Measurements from ENCODE around the gene RPS5. TPM values are rescaled to one million over a fixed set of nuclear protein-coding genes. Genes with fewer than 3 reads are reported as not detected.
"Not testable (repeated sequence)": the region's sequence is repeated elsewhere in the genome, so short reads cannot be mapped to it uniquely, and the experiment has no call there.

RPS5 gene
- total RNA-seq, 1 donor from 2014 or later: 3,737 TPM

DNA sequence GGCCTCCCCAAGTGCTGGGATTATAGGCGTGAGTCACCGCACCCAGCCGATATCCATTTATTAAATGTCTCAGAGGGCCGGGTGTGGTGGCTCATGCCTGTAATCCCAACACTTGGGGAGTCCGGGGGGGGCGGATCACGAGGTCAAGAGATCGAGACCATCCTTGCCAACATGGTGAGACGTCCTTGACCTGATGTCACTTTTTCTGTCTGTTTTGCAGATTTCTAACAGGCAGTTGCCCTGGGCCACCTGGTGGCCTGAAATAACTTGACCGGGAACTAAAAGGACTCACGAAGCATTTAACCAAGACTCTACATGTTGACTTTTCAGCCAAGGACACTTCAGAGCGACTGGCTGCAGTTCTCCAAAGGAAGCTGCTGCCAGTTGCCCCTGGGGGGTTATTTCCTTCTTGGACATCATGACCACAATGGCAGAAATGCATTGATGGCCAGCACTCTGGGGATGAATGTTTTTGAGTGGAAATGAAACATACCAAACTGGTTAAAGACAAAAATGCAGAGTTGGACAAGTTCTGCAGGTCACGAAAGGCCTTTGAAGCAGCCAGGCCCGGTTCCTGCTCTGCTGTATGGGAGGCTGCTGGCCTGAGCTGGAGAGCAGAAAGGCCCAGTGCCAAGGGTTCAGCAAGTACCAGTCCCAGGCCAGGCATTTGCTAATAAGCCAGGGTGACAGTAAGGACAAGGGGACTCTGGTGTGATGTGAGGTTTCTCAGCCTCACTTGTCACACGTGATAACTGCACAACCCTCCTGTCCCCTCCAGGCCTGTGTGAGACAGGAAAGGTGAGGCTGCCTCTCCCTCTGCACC lies 14.5 kb upstream of the RPS5 start:
- Histone ChIP-seq H3K9ac (ENCODE audit: low read depth in 1 of 3, low read length in 3 of 3) (no peak overlapping the region), H3K9me3 (ENCODE audit: control insufficient read depth in 3 of 3, low read length in 3 of 3) (no peaks in the 10 kb centered on the region), H3K4me3 (ENCODE audit: low read length in 3 of 3) (no peak overlapping the region), H3K36me3 (ENCODE audit: control insufficient read depth in 3 of 3, insufficient read depth in 3 of 3, low read length in 3 of 3) (peaks cover 0 to 2% (median 0%) of the 10 kb centered on the region in 3 donors), H3K27me3 (ENCODE audit: control insufficient read depth in 3 of 3, insufficient read depth in 3 of 3, low read length in 3 of 3) (peaks cover 0 to 4% (median 0%) of the 10 kb centered on the region in 3 donors), H3K4me1 (ENCODE audit: control insufficient read depth in 3 of 3, insufficient read depth in 3 of 3, low read length in 3 of 3) (no peaks in the 10 kb centered on the region), H3K27ac (ENCODE audit: low read depth, low read length) (no peak overlapping the region)

DNA sequence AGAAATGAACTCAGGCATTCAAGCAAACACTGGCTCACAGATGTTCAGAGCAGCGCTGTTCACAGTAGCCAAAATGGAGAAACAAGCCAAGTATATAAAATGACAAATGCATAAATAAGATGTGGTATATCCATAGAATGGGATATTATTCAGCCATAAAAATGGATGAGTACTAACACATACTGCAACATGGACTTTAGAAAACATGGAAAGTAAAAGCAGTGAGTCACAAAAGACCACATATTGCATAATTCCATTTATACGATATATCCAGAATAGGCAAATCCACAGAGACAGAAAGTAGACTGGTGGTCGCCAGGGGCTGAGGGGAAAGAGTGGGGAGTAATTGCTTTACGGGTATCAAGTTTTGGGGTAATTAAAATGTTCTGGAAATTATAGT lies 12.9 kb upstream of the RPS5 start:
- no peaks in the 10 kb centered on the region for H3K27me3 ChIP-seq (ENCODE audit: control insufficient read depth in 3 of 3, insufficient read depth in 3 of 3, low read length in 3 of 3)
- no peak overlapping the region for H3K9ac ChIP-seq (ENCODE audit: low read depth in 1 of 3, low read length in 3 of 3)
- H3K36me3 ChIP-seq (ENCODE audit: control insufficient read depth in 3 of 3, insufficient read depth in 3 of 3, low read length in 3 of 3): peaks cover 0 to 2% (median 0%) of the 10 kb centered on the region in 3 donors
- H3K4me1 ChIP-seq (ENCODE audit: control insufficient read depth in 3 of 3, insufficient read depth in 3 of 3, low read length in 3 of 3): peaks cover 2 to 3% (median 3%) of the 10 kb centered on the region in 3 donors
- no peak overlapping the region for H3K4me3 ChIP-seq (ENCODE audit: low read length in 3 of 3)
- H3K9me3 ChIP-seq (ENCODE audit: control insufficient read depth in 3 of 3, low read length in 3 of 3): no peaks in the 10 kb centered on the region
- H3K27ac ChIP-seq (ENCODE audit: low read depth, low read length): no peak overlapping the region

DNA sequence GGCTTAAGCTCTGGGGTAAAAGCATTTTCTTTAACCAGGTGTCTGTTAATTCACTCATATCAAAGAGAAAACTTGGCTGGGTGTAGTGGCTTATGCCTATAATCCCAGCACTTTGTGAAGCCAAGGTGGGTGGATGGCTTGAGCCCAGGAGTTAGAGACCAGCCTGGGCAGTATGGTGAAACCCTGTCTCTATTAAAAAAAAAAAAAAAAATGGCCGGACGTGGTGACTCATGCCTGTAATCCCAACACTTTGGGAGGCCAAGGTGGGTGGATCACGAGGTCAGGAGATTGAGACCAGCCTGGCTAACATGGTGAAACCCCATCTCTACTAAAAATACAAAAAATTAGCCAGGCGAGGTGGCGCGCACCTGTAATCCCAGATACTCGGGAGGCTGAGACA lies 10.3 kb upstream of the RPS5 start:
- not testable (repeated sequence) for H3K27me3 ChIP-seq (ENCODE audit: control insufficient read depth in 3 of 3, insufficient read depth in 3 of 3, low read length in 3 of 3); H3K27ac ChIP-seq (ENCODE audit: low read depth, low read length); H3K36me3 ChIP-seq (ENCODE audit: control insufficient read depth in 3 of 3, insufficient read depth in 3 of 3, low read length in 3 of 3); H3K4me3 ChIP-seq (ENCODE audit: low read length in 3 of 3); H3K9me3 ChIP-seq (ENCODE audit: control insufficient read depth in 3 of 3, low read length in 3 of 3); H3K9ac ChIP-seq (ENCODE audit: low read depth in 1 of 3, low read length in 3 of 3)
- H3K4me1 ChIP-seq (ENCODE audit: control insufficient read depth in 3 of 3, insufficient read depth in 3 of 3, low read length in 3 of 3): peaks cover 17 to 20% (median 19%) of the 10 kb centered on the region in 3 donors

DNA sequence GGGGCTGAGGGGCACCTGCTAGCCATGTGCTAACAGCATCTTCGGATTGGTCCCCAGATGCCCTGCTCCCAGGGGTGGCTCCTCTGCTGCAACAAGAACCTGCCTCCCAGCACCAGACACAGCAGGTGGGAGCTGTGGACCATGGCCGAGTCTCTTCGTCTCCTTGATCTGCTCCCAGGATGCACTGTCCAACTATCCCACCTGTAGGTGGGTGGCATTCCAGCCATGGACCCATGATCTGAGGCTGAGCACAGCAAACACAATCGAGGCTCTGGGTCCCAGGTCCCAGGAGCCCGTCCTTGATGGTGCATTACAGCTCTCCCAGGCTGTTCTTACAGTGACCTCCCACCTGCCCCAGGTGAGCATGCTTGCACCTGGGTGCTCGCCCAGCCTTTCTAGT lies 7.8 kb upstream of the RPS5 start:
- Histone ChIP-seq H3K27me3 (ENCODE audit: control insufficient read depth in 3 of 3, insufficient read depth in 3 of 3, low read length in 3 of 3) (no peaks in the 10 kb centered on the region), H3K4me1 (ENCODE audit: control insufficient read depth in 3 of 3, insufficient read depth in 3 of 3, low read length in 3 of 3) (peaks cover 24 to 26% (median 24%) of the 10 kb centered on the region in 3 donors), H3K36me3 (ENCODE audit: control insufficient read depth in 3 of 3, insufficient read depth in 3 of 3, low read length in 3 of 3) (no peaks in the 10 kb centered on the region), H3K9ac (ENCODE audit: low read depth in 1 of 3, low read length in 3 of 3) (no peak overlapping the region), H3K27ac (ENCODE audit: low read depth, low read length) (no peak overlapping the region), H3K4me3 (ENCODE audit: low read length in 3 of 3) (peak overlapping the region in 2 of 3 donors; percentile 49 to 90), H3K9me3 (ENCODE audit: control insufficient read depth in 3 of 3, low read length in 3 of 3) (no peaks in the 10 kb centered on the region)

DNA sequence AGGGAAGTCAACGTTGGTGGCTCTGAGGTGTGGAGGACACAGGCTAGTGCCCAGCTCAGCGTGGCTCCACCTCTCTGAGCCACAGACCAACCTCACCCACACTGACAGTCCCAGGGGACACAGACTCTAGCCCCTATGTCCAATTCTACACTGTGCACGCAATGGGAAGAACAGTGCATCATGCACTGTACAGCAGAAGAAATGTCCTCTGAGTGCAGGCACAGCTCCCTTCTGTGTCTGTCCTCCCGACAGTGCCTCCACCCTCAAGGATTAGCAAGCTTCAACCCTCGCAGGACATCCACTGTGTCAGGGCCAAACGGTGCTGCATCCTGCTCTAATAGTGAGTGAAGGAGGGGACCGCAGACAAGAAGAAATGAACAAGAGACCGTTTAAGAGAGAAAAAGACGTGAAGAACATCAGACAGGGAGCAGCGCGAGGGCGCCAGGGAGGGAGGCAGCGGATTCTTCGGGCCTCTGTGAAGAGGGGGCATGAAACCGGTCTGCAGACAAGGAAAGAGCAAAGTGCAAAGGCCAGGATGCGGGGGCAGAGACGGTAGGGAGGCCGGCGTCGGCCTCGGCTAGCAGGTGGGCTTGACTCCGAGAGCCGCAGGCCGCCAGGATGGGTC lies 6.9 kb upstream of the RPS5 start:
- Histone ChIP-seq H3K9ac (ENCODE audit: low read depth in 1 of 3, low read length in 3 of 3) (peak overlapping the region; percentile 83 to 94 (median 89)), H3K9me3 (ENCODE audit: control insufficient read depth in 3 of 3, low read length in 3 of 3) (no peaks in the 10 kb centered on the region), H3K36me3 (ENCODE audit: control insufficient read depth in 3 of 3, insufficient read depth in 3 of 3, low read length in 3 of 3) (no peaks in the 10 kb centered on the region), H3K27me3 (ENCODE audit: control insufficient read depth in 3 of 3, insufficient read depth in 3 of 3, low read length in 3 of 3) (no peaks in the 10 kb centered on the region), H3K4me1 (ENCODE audit: control insufficient read depth in 3 of 3, insufficient read depth in 3 of 3, low read length in 3 of 3) (peaks cover 24 to 31% (median 30%) of the 10 kb centered on the region in 3 donors), H3K27ac (ENCODE audit: low read depth, low read length) (peak overlapping the region; percentile 85), H3K4me3 (ENCODE audit: low read length in 3 of 3) (peak overlapping the region; percentile 90 to 94 (median 90))

DNA sequence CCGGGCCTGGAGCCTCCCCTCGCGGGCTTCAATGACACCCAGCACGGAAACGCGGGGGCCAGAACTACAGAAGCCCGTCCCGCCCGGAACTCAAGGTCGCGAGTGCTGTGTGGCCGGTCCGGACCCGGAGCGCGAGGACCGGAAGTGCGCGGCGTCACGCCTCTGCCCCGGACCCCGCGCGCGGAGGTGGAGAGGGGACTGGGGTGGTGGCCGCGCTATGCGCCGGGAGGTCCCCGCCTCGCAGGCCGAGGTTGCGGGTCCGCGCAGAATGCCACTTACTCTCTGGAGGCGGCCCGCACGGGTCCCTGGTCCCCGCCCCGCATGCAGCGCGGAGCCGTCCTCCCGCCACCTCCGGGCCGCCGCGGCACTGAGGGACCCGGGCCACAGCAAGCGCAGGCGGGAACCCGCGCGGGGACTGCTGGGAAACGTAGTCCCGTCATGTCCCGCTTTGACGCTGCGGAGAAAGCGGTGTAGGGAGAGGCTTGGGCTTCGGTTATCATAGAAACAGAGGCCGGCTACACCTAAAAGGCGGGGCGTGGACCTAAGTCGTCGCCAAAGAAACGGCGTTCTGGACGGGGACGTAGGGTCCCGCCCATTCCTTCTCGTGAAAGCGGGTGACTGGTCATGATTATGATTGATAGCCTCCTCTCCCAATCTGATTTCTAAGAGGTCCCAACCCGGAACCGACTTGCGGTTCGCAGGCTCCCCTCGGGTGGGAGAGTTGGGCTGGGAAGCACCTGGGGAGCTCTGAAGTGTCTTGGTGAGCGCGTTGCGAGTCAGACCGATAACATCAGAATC lies 6.2 kb upstream of the RPS5 start, which contains the start of gene ZNF837:
Gene ZNF837 (minus strand): TSS at position 369 of the 798 bp plus-strand sequence. CDS start 11,698 bp downstream, outside the sequence.
- peaks cover 31 to 39% (median 37%) of the 10 kb centered on the region in 3 donors for H3K4me1 ChIP-seq (ENCODE audit: control insufficient read depth in 3 of 3, insufficient read depth in 3 of 3, low read length in 3 of 3)
- no peaks in the 10 kb centered on the region for H3K36me3 ChIP-seq (ENCODE audit: control insufficient read depth in 3 of 3, insufficient read depth in 3 of 3, low read length in 3 of 3)
- peak within 1 kb of the TSS; percentile 90 to 94 (median 90) for H3K4me3 ChIP-seq (ENCODE audit: low read length in 3 of 3)
- peak within 1 kb of the TSS; percentile 83 to 94 (median 89) for H3K9ac ChIP-seq (ENCODE audit: low read depth in 1 of 3, low read length in 3 of 3)
- H3K27ac ChIP-seq (ENCODE audit: low read depth, low read length): peak within 1 kb of the TSS; percentile 85
- no peaks in the 10 kb centered on the region for H3K27me3 ChIP-seq (ENCODE audit: control insufficient read depth in 3 of 3, insufficient read depth in 3 of 3, low read length in 3 of 3)
- no peaks in the 10 kb centered on the region for H3K9me3 ChIP-seq (ENCODE audit: control insufficient read depth in 3 of 3, low read length in 3 of 3)

DNA sequence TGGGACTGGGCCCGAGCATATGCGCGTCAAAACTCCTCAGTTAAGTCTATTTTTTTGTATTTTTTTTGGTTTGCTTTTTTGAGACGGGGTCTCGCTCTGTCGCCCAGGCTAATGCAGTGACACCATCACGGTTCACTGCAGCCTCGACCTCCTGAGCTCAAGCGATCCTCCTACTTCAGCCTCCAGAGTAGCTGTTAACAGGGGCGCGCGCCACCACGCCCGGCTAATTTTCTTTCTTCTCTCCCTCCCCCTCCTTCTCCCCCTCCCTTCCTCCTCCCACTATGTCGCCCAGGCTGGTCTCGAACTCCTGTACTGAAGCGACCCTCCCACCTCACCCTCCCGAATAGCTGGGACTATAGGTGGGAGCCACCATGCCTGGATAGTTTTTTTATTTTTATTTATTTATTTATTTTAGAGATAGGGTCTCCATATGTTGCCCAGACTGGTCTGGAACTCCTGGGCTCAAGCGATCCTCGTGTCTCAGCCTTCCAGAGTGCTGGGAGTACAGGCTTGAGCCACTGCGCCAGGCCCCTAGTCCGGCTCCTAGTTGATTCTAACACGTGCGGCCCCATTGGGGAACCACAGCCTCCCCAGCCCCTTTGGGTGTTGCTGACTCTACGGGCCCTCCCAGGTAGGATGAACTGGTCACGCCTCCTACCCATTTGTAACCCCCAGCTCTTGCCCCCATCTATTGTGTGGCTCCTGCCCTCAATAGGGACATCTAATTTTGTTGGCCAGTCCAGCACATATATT lies 5.4 kb upstream of the RPS5 start:
- Histone ChIP-seq H3K9ac (ENCODE audit: low read depth in 1 of 3, low read length in 3 of 3) (peak overlapping the region; percentile 69 to 94 (median 89)), H3K27ac (ENCODE audit: low read depth, low read length) (peak overlapping the region; percentile 85), H3K36me3 (ENCODE audit: control insufficient read depth in 3 of 3, insufficient read depth in 3 of 3, low read length in 3 of 3) (no peaks in the 10 kb centered on the region), H3K9me3 (ENCODE audit: control insufficient read depth in 3 of 3, low read length in 3 of 3) (no peaks in the 10 kb centered on the region), H3K4me3 (ENCODE audit: low read length in 3 of 3) (peak overlapping the region; percentile 90 to 94 (median 90)), H3K4me1 (ENCODE audit: control insufficient read depth in 3 of 3, insufficient read depth in 3 of 3, low read length in 3 of 3) (peaks cover 34 to 46% (median 44%) of the 10 kb centered on the region in 3 donors), H3K27me3 (ENCODE audit: control insufficient read depth in 3 of 3, insufficient read depth in 3 of 3, low read length in 3 of 3) (no peaks in the 10 kb centered on the region)

DNA sequence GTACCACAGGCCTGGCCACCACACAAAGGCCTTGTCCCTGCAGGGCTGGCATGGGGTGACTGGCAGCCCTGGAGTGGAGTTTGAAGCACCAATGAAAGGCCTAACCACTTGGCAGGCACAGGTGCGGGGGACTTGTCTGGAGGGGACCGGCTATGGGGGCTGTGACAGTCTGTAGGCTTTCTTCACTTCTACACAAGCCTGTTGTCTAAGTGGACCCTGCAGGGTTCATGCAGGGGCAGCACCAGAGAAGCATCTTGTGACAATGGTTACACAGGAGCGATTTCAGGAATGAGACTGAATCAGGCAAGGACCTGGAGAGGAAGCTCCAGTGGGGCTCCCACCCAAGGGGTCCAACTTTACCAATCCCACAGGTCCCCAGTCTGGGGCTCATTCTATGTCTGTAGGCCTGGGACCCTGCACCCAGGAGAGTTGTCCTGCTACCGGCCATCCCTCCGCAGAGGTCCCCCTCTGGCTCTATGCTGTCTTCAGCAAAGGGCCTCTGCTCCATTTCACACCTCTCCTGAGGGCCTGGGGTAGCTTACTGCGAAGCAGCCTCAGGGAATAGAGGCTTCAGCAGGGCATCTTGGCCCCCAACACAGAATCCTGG lies 4.0 kb upstream of the RPS5 start:
- Histone ChIP-seq H3K36me3 (ENCODE audit: control insufficient read depth in 3 of 3, insufficient read depth in 3 of 3, low read length in 3 of 3) (peaks cover under 1 to 2% (median under 1%) of the 10 kb centered on the region in 3 donors), H3K27me3 (ENCODE audit: control insufficient read depth in 3 of 3, insufficient read depth in 3 of 3, low read length in 3 of 3) (no peaks in the 10 kb centered on the region), H3K9me3 (ENCODE audit: control insufficient read depth in 3 of 3, low read length in 3 of 3) (no peaks in the 10 kb centered on the region), H3K4me1 (ENCODE audit: control insufficient read depth in 3 of 3, insufficient read depth in 3 of 3, low read length in 3 of 3) (peaks cover 41 to 54% (median 51%) of the 10 kb centered on the region in 3 donors), H3K9ac (ENCODE audit: low read depth in 1 of 3, low read length in 3 of 3) (no peak overlapping the region), H3K4me3 (ENCODE audit: low read length in 3 of 3) (no peak overlapping the region), H3K27ac (ENCODE audit: low read depth, low read length) (no peak overlapping the region)

Data from skeletal muscle tissue (tissue), 4 donors.